H1 (cell line): ENCODE results near the gene DOP1B. TPM values are rescaled to one million over a fixed set of nuclear protein-coding genes. Genes with fewer than 3 reads are reported as not detected.

ENCODE experiments used
- CTCF ChIA-PET: fragments of 300-600 bp; sonication (Branson Sonifier 250); formaldehyde crosslinking; loops from one replicate; lab custom pipeline; 2021; ENCODE audit not compliant: partially characterized antibody; lab: Charles Lee
- POLR2A ChIA-PET: fragments of 300-600 bp; sonication (Branson Sonifier 250); formaldehyde crosslinking; loops from one replicate; lab custom pipeline; 2021; ENCODE audit warnings: inconsistent platforms; ENCODE audit not compliant: partially characterized antibody; lab: Charles Lee
- DNase-seq, 2 experiments: peaks; one replicate each; pipeline versions ENCODE4 v3.0.0 to v3.0.0-alpha.2; 2010 to 2022; ENCODE audit warnings: low spot score in 2 of 2, low read depth in 1 of 2, mixed read lengths in 1 of 2
- FAIRE-seq: peaks from 2 replicates; lab custom pipeline; 2011; peaks lifted over from hg19 to GRCh38; lab: Jason Lieb, UNC
- H2AFZ ChIP-seq: 2 replicates; pipeline ENCODE4 v1.8.1; 2012; ENCODE audit warnings: low read length, inconsistent platforms
- H2AK5ac ChIP-seq: 2 replicates; pipeline ENCODE4 v1.6.1; 2013; ENCODE audit warnings: low read depth, low read length
- H2BK120ac ChIP-seq: replicated peaks from 2 replicates; pipeline ENCODE3; 2013; ENCODE audit warnings: low read depth, low read length, inconsistent platforms
- H2BK12ac ChIP-seq: 2 replicates; pipeline ENCODE4 v1.6.1; 2013; ENCODE audit warnings: low read depth, low read length
- H2BK15ac ChIP-seq: 2 replicates; pipeline ENCODE4 v1.6.1; 2013; ENCODE audit warnings: low read length
- H2BK20ac ChIP-seq: 2 replicates; pipeline ENCODE4 v1.6.1; 2013; ENCODE audit warnings: low read length
- H2BK5ac ChIP-seq: 2 replicates; pipeline ENCODE4 v1.6.1; 2013; ENCODE audit warnings: low read depth, low read length
- H3K14ac ChIP-seq: 2 replicates; pipeline ENCODE4 v1.6.1; 2013; ENCODE audit warnings: inconsistent platforms; ENCODE audit not compliant: insufficient read length
- H3K18ac ChIP-seq: 2 replicates; pipeline ENCODE4 v1.6.1; 2013; ENCODE audit warnings: low read length; ENCODE audit errors: extremely low read depth
- H3K23ac ChIP-seq: 2 replicates; pipeline ENCODE4 v1.6.1; 2013; ENCODE audit warnings: inconsistent platforms; ENCODE audit not compliant: insufficient read length
- H3K23me2 ChIP-seq: 2 replicates; pipeline ENCODE4 v1.6.1; 2013; ENCODE audit warnings: low read depth, low read length
- H3K27ac ChIP-seq: 2 replicates; pipeline ENCODE4 v1.6.1; 2011; ENCODE audit warnings: low read depth, low read length, inconsistent platforms
- H3K27me3 ChIP-seq, 4 experiments: replicated peaks in 1 of 4; 1 replicate in 1 of 4; 2 replicates in 3 of 4; pipeline versions ENCODE4 v1.6.1 to v1.8.1; 2011 to 2013; ENCODE audit warnings: low read length in 3 of 4, mild to moderate bottlenecking in 3 of 4, inconsistent platforms in 2 of 4, mixed read lengths in 2 of 4, moderate library complexity in 1 of 4; ENCODE audit not compliant: control insufficient read depth in 3 of 4, insufficient read depth in 3 of 4; ENCODE audit errors: extremely low read depth in 1 of 4
- H3K36me3 ChIP-seq, 4 experiments: 2 replicates each; pipeline versions ENCODE4 v1.6.1 to v1.8.1; 2011 to 2013; ENCODE audit warnings: mild to moderate bottlenecking in 4 of 4, low read length in 3 of 4, moderate library complexity in 2 of 4, control low read depth in 1 of 4, inconsistent platforms in 1 of 4; ENCODE audit not compliant: insufficient read depth in 4 of 4, control insufficient read depth in 2 of 4
- H3K4ac ChIP-seq: replicated peaks from 2 replicates; pipeline ENCODE3; 2013; ENCODE audit warnings: low read length, low read depth, mixed read lengths, inconsistent platforms; ENCODE audit not compliant: insufficient read length
- H3K4me1 ChIP-seq, 4 experiments: replicated peaks in 1 of 4; 1 replicate in 1 of 4; 2 replicates in 3 of 4; pipeline versions ENCODE4 v1.6.1 to v1.8.1; 2011 to 2013; ENCODE audit warnings: low read length in 3 of 4, inconsistent platforms in 2 of 4, mixed read lengths in 1 of 4; ENCODE audit not compliant: insufficient read depth in 4 of 4, control insufficient read depth in 3 of 4
- H3K4me2 ChIP-seq, 2 experiments: 2 replicates each; pipeline versions ENCODE4 v1.6.1 to v1.8.1; 2011 to 2013; ENCODE audit warnings: low read depth in 2 of 2, low read length in 2 of 2, control low read depth in 1 of 2, inconsistent platforms in 1 of 2, mild to moderate bottlenecking in 1 of 2; ENCODE audit not compliant: insufficient read depth in 1 of 2
- H3K4me3 ChIP-seq, 4 experiments: fragments of 200-600, 300-600 bp in 1 of 4; sonication (generic), shearing (Covaris generic), sonication (Bioruptor Twin) in 1 of 4; 2 replicates each; pipeline versions ENCODE4 v1.5.1 to v1.8.1; 2011 to 2016; ENCODE audit warnings: low read length in 4 of 4, low read depth in 3 of 4, control low read depth in 2 of 4, inconsistent platforms in 2 of 4, mild to moderate bottlenecking in 2 of 4, mixed read lengths in 1 of 4, moderate library complexity in 1 of 4; ENCODE audit not compliant: insufficient read depth in 2 of 4; ENCODE audit errors: extremely low read depth in 1 of 4
- H3K56ac ChIP-seq: replicated peaks from 2 replicates; pipeline ENCODE3; 2013; ENCODE audit warnings: low read depth, mild to moderate bottlenecking, mixed read lengths, low read length, inconsistent platforms; ENCODE audit not compliant: insufficient read length
- H3K79me1 ChIP-seq: 2 replicates; pipeline ENCODE4 v1.6.1; 2013; ENCODE audit warnings: low read depth, low read length, control low read depth
- H3K79me2 ChIP-seq, 2 experiments: 2 replicates each; pipeline versions ENCODE4 v1.6.1 to v1.8.1; 2012 to 2013; ENCODE audit warnings: low read length in 2 of 2, mild to moderate bottlenecking in 2 of 2, inconsistent platforms in 1 of 2; ENCODE audit not compliant: insufficient read depth in 2 of 2, control insufficient read depth in 1 of 2
- H3K9ac ChIP-seq, 4 experiments: replicated peaks in 1 of 4; 1 replicate in 1 of 4; 2 replicates in 3 of 4; pipeline versions ENCODE4 v1.6.1 to v1.8.1; 2011 to 2013; ENCODE audit warnings: low read depth in 3 of 4, low read length in 3 of 4, control low read depth in 2 of 4, mild to moderate bottlenecking in 2 of 4, moderate library complexity in 2 of 4, inconsistent platforms in 1 of 4; ENCODE audit errors: extremely low read depth in 1 of 4
- H3K9me3 ChIP-seq, 2 experiments: 2 replicates each; pipeline versions ENCODE4 v1.6.1 to v1.8.1; 2012 to 2013; ENCODE audit warnings: mild to moderate bottlenecking in 2 of 2, moderate library complexity in 2 of 2, control low read depth in 1 of 2, inconsistent platforms in 1 of 2, low read depth in 1 of 2, low read length in 1 of 2, mixed read lengths in 1 of 2; ENCODE audit not compliant: insufficient read depth in 2 of 2
- H4K20me1 ChIP-seq, 2 experiments: replicated peaks in 1 of 2; 2 replicates each; pipeline versions ENCODE3 to v1.8.1; 2011 to 2013; ENCODE audit warnings: inconsistent platforms in 2 of 2, low read length in 2 of 2, mild to moderate bottlenecking in 1 of 2; ENCODE audit not compliant: insufficient read depth in 2 of 2, control insufficient read depth in 1 of 2
- H4K5ac ChIP-seq: 2 replicates; pipeline ENCODE4 v1.6.1; 2013; ENCODE audit warnings: low read length, low read depth, mixed read lengths, inconsistent platforms; ENCODE audit not compliant: insufficient read length
- H4K8ac ChIP-seq: 2 replicates; pipeline ENCODE4 v1.8.0; 2013; ENCODE audit warnings: mild to moderate bottlenecking, moderate library complexity, low read length, inconsistent platforms; ENCODE audit not compliant: insufficient read depth; ENCODE audit errors: extremely low read depth
- H4K91ac ChIP-seq: replicated peaks from 2 replicates; pipeline ENCODE3; 2013; ENCODE audit warnings: low read length, mixed read lengths, inconsistent platforms; ENCODE audit not compliant: insufficient read length
- BRCA1 ChIP-seq: IDR thresholded peaks from 2 replicates; pipeline ENCODE4 v1.6.1; 2012; ENCODE audit warnings: low read depth, low read length, improper control_type of control experiment
- CREB1 ChIP-seq: IDR thresholded peaks from 2 replicates; pipeline ENCODE4 v1.6.1; 2012; ENCODE audit warnings: inconsistent platforms
- EP300 ChIP-seq, 2 experiments: IDR thresholded peaks; 1 replicate in 1 of 2; 2 replicates in 1 of 2; pipeline ENCODE4 v1.6.1; 2011 to 2012; ENCODE audit warnings: low read depth in 2 of 2, low read length in 2 of 2, mild to moderate bottlenecking in 2 of 2, borderline replicate concordance in 1 of 2, inconsistent platforms in 1 of 2, moderate library complexity in 1 of 2
- GTF2F1 ChIP-seq: IDR thresholded peaks from 2 replicates; pipeline ENCODE4 v1.6.1; 2012; ENCODE audit warnings: low read depth, low read length, improper control_type of control experiment, borderline replicate concordance
- HDAC2 ChIP-seq, 2 experiments: fragments of 300-600 bp in 1 of 2; sonication (generic) in 1 of 2; IDR thresholded peaks; 2 replicates each; pipeline ENCODE4 v1.6.1; 2011 to 2012; ENCODE audit warnings: low read depth in 2 of 2, low read length in 2 of 2, mild to moderate bottlenecking in 2 of 2, moderate library complexity in 2 of 2, borderline replicate concordance in 1 of 2, inconsistent platforms in 1 of 2
- POLR2A ChIP-seq, 2 experiments: IDR thresholded peaks; 1 replicate in 1 of 2; 2 replicates in 1 of 2; pipeline ENCODE4 v1.6.1; 2011; ENCODE audit warnings: low read depth in 2 of 2, low read length in 2 of 2, mild to moderate bottlenecking in 2 of 2; ENCODE audit errors: control extremely low read depth in 1 of 2
- POLR2AphosphoS5 ChIP-seq: IDR thresholded peaks from 2 replicates; pipeline ENCODE4 v1.6.1; 2011; ENCODE audit warnings: low read depth, low read length
- POU5F1 ChIP-seq: IDR thresholded peaks from 2 replicates; pipeline ENCODE4 v1.6.1; 2011; ENCODE audit warnings: low read depth, mild to moderate bottlenecking, low read length, moderate library complexity
- SIX5 ChIP-seq: IDR thresholded peaks from 2 replicates; pipeline ENCODE4 v1.6.1; 2011; ENCODE audit warnings: mild to moderate bottlenecking, low read depth, low read length
- SP4 ChIP-seq: IDR thresholded peaks from 2 replicates; pipeline ENCODE4 v1.6.1; 2012; ENCODE audit warnings: low read length, inconsistent platforms
- TAF7 ChIP-seq: optimal IDR thresholded peaks from 2 replicates; pipeline ENCODE3; 2011; ENCODE audit warnings: low read depth, mild to moderate bottlenecking, inconsistent platforms, low read length, moderate library complexity, borderline replicate concordance
- TCF12 ChIP-seq: IDR thresholded peaks from 2 replicates; pipeline ENCODE4 v1.6.1; 2011; ENCODE audit warnings: low read depth, mild to moderate bottlenecking, low read length
- YY1 ChIP-seq: IDR thresholded peaks from 2 replicates; pipeline ENCODE4 v1.6.1; 2011; ENCODE audit warnings: low read depth, mild to moderate bottlenecking, low read length
- whole genome bisulfite sequencing, 2 experiments: shearing (Covaris generic) in 1 of 2; methylation state at CpG; one replicate each; pipeline versions ENCODE4 v1.1.6 to v1.1.7; 2013 to 2015; ENCODE audit warnings: low lambda C conversion rate in 2 of 2, mixed read lengths in 2 of 2, inconsistent platforms in 1 of 2, low coverage in 1 of 2, missing lambda C conversion rate in 1 of 2; ENCODE audit not compliant: insufficient replicate concordance in 2 of 2, insufficient coverage in 1 of 2, insufficient read length in 1 of 2; ENCODE audit errors: extremely low coverage in 1 of 2, missing lambda C conversion rate in 1 of 2; 5-methylcytosine and 5-hydroxymethylcytosine counted together
- polyA plus RNA-seq, 7 experiments: library from polyadenylated mRNA; depleted of rRNA in 3 of 7; stranded (reverse) in 5 of 7; unstranded in 2 of 7; fragments of >200 nt in 5 of 7; fragments of 200-250 nt in 2 of 7; gene quantifications; 1 replicate in 5 of 7; 2 replicates in 1 of 7; 4 replicates in 1 of 7; pipeline versions ENCODE4 v1.2.1 to v1.2.3, GENCODE V29; 2011 to 2013; ENCODE audit warnings: missing spikeins in 2 of 7, mixed read lengths in 2 of 7
- total RNA-seq: library from RNA; stranded (reverse); fragmentation: NEBNext Ultra II Directional; extraction: Animal tissue kit (Norgen Biotek cat#: 25700); gene quantifications from 2 replicates; pipeline ENCODE4 v1.2.1, GENCODE V29; 2021

Gene DOP1B
- total and polyA plus RNA-seq, 2 of the 8 experiments (the other 6 are each of a cell fraction or from before 2014, with no cell fraction given): 2.8 to 9.9 TPM

GRCh38 chr21:36167541-36167940, 10.9 kb downstream of the DOP1B start:
- Histone ChIP-seq H4K20me1 (no peaks in the 10 kb centered on the region), H3K23ac (no peak overlapping the region), H3K27ac (no peak overlapping the region), H3K4ac (no peak overlapping the region), H3K9ac (no peak overlapping the region), H2BK12ac (no peak overlapping the region), H2BK120ac (no peak overlapping the region)
- TF ChIP-seq EP300 (IDR thresholded peaks at IDR 0.05; ENCODE audit: borderline replicate concordance in 1 of 2, low read depth in 2 of 2, low read length in 2 of 2) (no peak), YY1 (no peak), SIX5 (no peak), GTF2F1 (no peak), POLR2AphosphoS5 (no peak), TCF12 (no peak), TAF7 (no peak), HDAC2 (IDR thresholded peaks at IDR 0.05; ENCODE audit: borderline replicate concordance in 1 of 2, low read depth in 2 of 2, low read length in 2 of 2) (no peak), BRCA1 (no peak), CREB1 (no peak), POU5F1 (no peak), SP4 (no peak), POLR2A (IDR thresholded peaks at IDR 0.05; ENCODE audit: control extremely low read depth in 1 of 2, low read depth in 2 of 2, low read length in 2 of 2) (no peak)
- TF ChIP-seq, all 59 proteins: peak for 0
- H3K18ac ChIP-seq: no peak overlapping the region
- WGBS, 2 experiments: 87% methylated on average over 4 of the region's 4 CpGs; no CpG with 5 or more reads in 1 of the 2 experiments
- no peak overlapping the region for H2AFZ ChIP-seq
- no peak overlapping the region for H2BK20ac ChIP-seq
- DNase-seq: no peak
- H3K4me1 ChIP-seq: no peaks in the 10 kb centered on the region
- no peak overlapping the region for H4K8ac ChIP-seq
- CTCF ChIA-PET: interaction anchor here (1.5 to 2.0 kb wide), 2 partner anchors 20 to 42 kb away, joined by 3 to 7 read pairs; no protein-coding TSS in a partner anchor
- no peak overlapping the region for H3K14ac ChIP-seq
- H3K27me3 ChIP-seq: no peaks in the 10 kb centered on the region
- no peaks in the 10 kb centered on the region for H3K23me2 ChIP-seq
- H3K36me3 ChIP-seq: 0 out of 8 replicates have a peak, but pooled peaks cover 0 to 2% (median 0%) of the 10 kb centered on the region in 4 experiments
- H3K4me2 ChIP-seq: no peak overlapping the region
- H3K9me3 ChIP-seq: no peaks in the 10 kb centered on the region; a peak in 1 of 4 replicates
- peaks cover 0 to 2% of the 10 kb centered on the region in 2 experiments; a peak in 1 of 4 replicates for H3K79me2 ChIP-seq
- no peak overlapping the region for H3K4me3 ChIP-seq
- POLR2A ChIA-PET: no interaction called here
- H3K56ac ChIP-seq: no peak overlapping the region
- no peak overlapping the region for H4K91ac ChIP-seq
- no peak for FAIRE-seq
- no peak overlapping the region for H2BK5ac ChIP-seq
- H4K5ac ChIP-seq: no peak overlapping the region
- no peak overlapping the region for H2AK5ac ChIP-seq
- no peak overlapping the region for H2BK15ac ChIP-seq
- peaks cover 4% of the 10 kb centered on the region; the same call in 1 of the 2 replicates for H3K79me1 ChIP-seq
